Endothelial cell of umbilical vein (primary cell): Measurements from ENCODE around the gene GRPEL1. TPM values are rescaled to one million over a fixed set of nuclear protein-coding genes. Genes with fewer than 3 reads are reported as not detected.

ENCODE experiments used
- BruUV-seq: library from RNA; stranded (reverse); fragments of 400-500 nt; replicated peaks from 2 replicates; lab custom pipeline; 2021; lab: Mats Ljungman, UMichigan
- CTCF ChIA-PET: fragments of 300-600, 350-600 bp; sonication (Branson Sonifier 250); formaldehyde crosslinking; loops from one replicate; lab custom pipeline; 2021; ENCODE audit warnings: antibody characterized with exemption, inconsistent platforms; lab: Charles Lee
- POLR2A ChIA-PET: fragments of 300-600, 350-600 bp; sonication (Branson Sonifier 250); formaldehyde crosslinking; loops from one replicate; lab custom pipeline; 2021; ENCODE audit warnings: antibody characterized with exemption, inconsistent platforms; lab: Charles Lee
- DNase-seq: peaks from one replicate; pipeline ENCODE4 v3.0.0-alpha.2; 2011; ENCODE audit warnings: low read depth, low spot score
- FAIRE-seq: peaks from 2 replicates; lab custom pipeline; 2011; peaks lifted over from hg19 to GRCh38; lab: Jason Lieb, UNC
- H2AFZ ChIP-seq: 2 replicates; pipeline ENCODE4 v1.6.0; 2012; ENCODE audit warnings: low read depth, low read length, control low read depth, inconsistent platforms
- H3K27ac ChIP-seq: 2 replicates; pipeline ENCODE4 v1.5.1; 2011; ENCODE audit warnings: low read depth, mild to moderate bottlenecking, control low read depth, low read length, moderate library complexity; ENCODE audit not compliant: insufficient read depth
- H3K27me3 ChIP-seq, 2 experiments: 2 replicates each; pipeline versions ENCODE4 v1.6.0 to v1.6.1; 2011; ENCODE audit warnings: low read length in 2 of 2, mixed read lengths in 1 of 2; ENCODE audit not compliant: control insufficient read depth in 2 of 2, insufficient read depth in 2 of 2
- H3K36me3 ChIP-seq, 2 experiments: 2 replicates in 1 of 2; 3 replicates in 1 of 2; pipeline ENCODE4 v1.5.1; 2011; ENCODE audit warnings: low read length in 2 of 2, mild to moderate bottlenecking in 1 of 2, moderate library complexity in 1 of 2; ENCODE audit not compliant: control insufficient read depth in 2 of 2, insufficient read depth in 2 of 2; ENCODE audit errors: extremely low read depth in 1 of 2
- H3K4me1 ChIP-seq: 3 replicates; pipeline ENCODE4 v1.5.1; 2011; ENCODE audit warnings: mild to moderate bottlenecking, low read length; ENCODE audit not compliant: control insufficient read depth, insufficient read depth; ENCODE audit errors: extremely low read depth
- H3K4me2 ChIP-seq: 2 replicates; pipeline ENCODE4 v1.6.1; 2011; ENCODE audit warnings: low read length, control low read depth, mixed read lengths; ENCODE audit not compliant: insufficient read depth
- H3K4me3 ChIP-seq, 3 experiments: fragments of 200-600 bp in 1 of 3; sonication (generic), shearing (Covaris generic) in 1 of 3; replicated peaks in 1 of 3; 2 replicates each; pipeline ENCODE4 v1.5.1; 2011 to 2016; ENCODE audit warnings: control low read depth in 3 of 3, low read length in 3 of 3, mild to moderate bottlenecking in 2 of 3, inconsistent platforms in 1 of 3, low read depth in 1 of 3, moderate library complexity in 1 of 3; ENCODE audit not compliant: insufficient read depth in 1 of 3
- H3K79me2 ChIP-seq: 2 replicates; pipeline ENCODE4 v1.6.0; 2012; ENCODE audit warnings: low read length, inconsistent platforms; ENCODE audit not compliant: control insufficient read depth, insufficient read depth
- H3K9ac ChIP-seq: replicated peaks from 2 replicates; pipeline ENCODE3; 2011; ENCODE audit warnings: low read length, control low read depth; ENCODE audit not compliant: insufficient read depth; ENCODE audit errors: extremely low read depth
- H3K9me1 ChIP-seq: replicated peaks from 3 replicates; pipeline ENCODE4 v1.6.0; 2011; ENCODE audit warnings: mild to moderate bottlenecking, low read length; ENCODE audit not compliant: control insufficient read depth, insufficient read depth; ENCODE audit errors: extremely low read depth
- H3K9me3 ChIP-seq: replicated peaks from 2 replicates; pipeline ENCODE4 v1.5.1; 2012; ENCODE audit warnings: low read length, inconsistent platforms; ENCODE audit not compliant: control insufficient read depth, insufficient read depth
- H4K20me1 ChIP-seq: replicated peaks from 2 replicates; pipeline ENCODE3; 2011; ENCODE audit warnings: mild to moderate bottlenecking, low read length; ENCODE audit not compliant: control insufficient read depth, insufficient read depth; ENCODE audit errors: extremely low read depth
- CTCF ChIP-seq, 2 donors: IDR thresholded peaks; 1 replicate in 1 of 2; 2 replicates in 1 of 2; pipeline ENCODE4 v1.5.1; 2011; ENCODE audit warnings: low read length in 2 of 2, mild to moderate bottlenecking in 2 of 2, moderate library complexity in 2 of 2, control low read depth in 1 of 2, inconsistent platforms in 1 of 2, low read depth in 1 of 2; ENCODE audit not compliant: insufficient read depth in 1 of 2; ENCODE audit errors: extremely low read depth in 1 of 2
- EZH2 ChIP-seq: IDR thresholded peaks from 2 replicates; pipeline ENCODE4 v1.6.1; 2012; ENCODE audit warnings: borderline replicate concordance, low read depth, mild to moderate bottlenecking, moderate library complexity, low read length, inconsistent platforms; ENCODE audit not compliant: severe bottlenecking
- FOS ChIP-seq: IDR thresholded peaks from 2 replicates; pipeline ENCODE4 v1.6.1; 2011; ENCODE audit warnings: mild to moderate bottlenecking, low read length, moderate library complexity, borderline replicate concordance; ENCODE audit not compliant: insufficient read depth
- GATA2 ChIP-seq: IDR thresholded peaks from 2 replicates; pipeline ENCODE4 v1.7.0; 2011; ENCODE audit warnings: low read depth, mild to moderate bottlenecking, moderate library complexity, mixed read lengths, low read length; ENCODE audit not compliant: insufficient read length, insufficient read depth
- MAX ChIP-seq: IDR thresholded peaks from 2 replicates; pipeline ENCODE4 v1.6.1; 2011; ENCODE audit not compliant: insufficient read depth, insufficient read length
- MYC ChIP-seq: IDR thresholded peaks from one replicate; pipeline ENCODE4 v1.6.1; 2011; ENCODE audit warnings: mild to moderate bottlenecking, low read depth, low read length
- POLR2AphosphoS5 ChIP-seq: IDR thresholded peaks from 2 replicates; pipeline ENCODE4 v1.6.1; 2012; ENCODE audit warnings: low read depth, mild to moderate bottlenecking, control low read depth, low read length, moderate library complexity; ENCODE audit not compliant: insufficient read depth
- dilution Hi-C: fragments of 300-500 bp; cut with MboI; formaldehyde crosslinking; loops from one replicate; pipeline ENCODE4 v1.15.0; 2019; ENCODE audit warnings: low sequenced_read_pairs; ENCODE audit not compliant: extremely low pct_ligation_motif_present
- intact Hi-C: fragments of 100-400 bp; cut with micrococcal nuclease; formaldehyde crosslinking; loops from one replicate; pipeline ENCODE4 v1.10.0; 2022
- polyA plus RNA-seq, 4 experiments: library from polyadenylated mRNA; depleted of rRNA in 3 of 4; stranded (reverse) in 3 of 4; unstranded in 1 of 4; fragments of >200 nt; gene quantifications; 2 replicates each; pipeline versions ENCODE4 v1.2.1 to v1.2.3, GENCODE V29; 2011 to 2012; ENCODE audit warnings: missing spikeins in 1 of 4
- total RNA-seq: library from RNA; stranded (reverse); gene quantifications from 2 replicates; pipeline ENCODE4 v1.2.3, GENCODE V29; 2021

GRPEL1 gene
- total and polyA plus RNA-seq, 2 donors (not counting 3 experiments of a cell fraction or from before 2014, with no cell fraction given) = 17.3 to 42.6 TPM

GRCh38 chr4:7101692-7102515, 34.0 kb upstream of the GRPEL1 start:
- intact Hi-C loops (loop anchor here (5.0 kb wide), 1 partner anchor 55 kb away; no protein-coding TSS in a partner anchor), dilution Hi-C loops (no loop called here)
- Histone ChIP-seq H3K4me1 (peaks cover 8% of the 10 kb centered on the region), H3K9me3 (no peaks in the 10 kb centered on the region), H3K9me1 (no peaks in the 10 kb centered on the region), H3K9ac (no peak overlapping the region), H3K27ac (no peak overlapping the region), H4K20me1 (no peaks in the 10 kb centered on the region), H3K79me2 (no peaks in the 10 kb centered on the region), H3K27me3 (peaks cover 2 to 8% of the 10 kb centered on the region in 2 experiments), H3K36me3 (no peaks in the 10 kb centered on the region), H3K4me2 (peak overlapping the region; percentile 69), H2AFZ (peak overlapping the region; percentile 99), H3K4me3 (no peak overlapping the region)
- CTCF ChIA-PET = interaction anchor here (0.8 to 2.1 kb wide), 13 partner anchors 8 to 234 kb away, joined by 3 to 8 read pairs (median 3); partner anchors contain the start of gene GRPEL1
- POLR2A ChIA-PET = no interaction called here
- BruUV-seq = no TSS peak
- DNase-seq (peak; percentile 54), FAIRE-seq (peak; percentile 77)
- no peak for TF ChIP-seq FOS
- TF ChIP-seq POLR2AphosphoS5 = no peak
- no peak for TF ChIP-seq MAX
- TF ChIP-seq GATA2 = no peak
- no peak for TF ChIP-seq EZH2
- TF ChIP-seq MYC = no peak
- peak; percentile 80 to 84 for TF ChIP-seq CTCF (IDR thresholded peaks at IDR 0.05; ENCODE audit: extremely low read depth in 1 of 2, insufficient read depth in 1 of 2, low read depth in 1 of 2, low read length in 2 of 2)
